Measurements from ENCODE around the gene ATL2. TPM values are rescaled to one million over a fixed set of nuclear protein-coding genes. Genes with fewer than 3 reads are reported as not detected.
A peak's percentile ranks its signal among the peaks of the same experiment; 100 is the strongest.

ATL2 gene
- total and polyA plus RNA-seq, 2 of the 8 experiments (the other 6 are each of a cell fraction or from before 2014, with no cell fraction given), result 38.8 to 84.6 TPM

- Histone ChIP-seq H3K9ac (replicated peaks in 1 of 4; ENCODE audit: extremely low read depth in 1 of 4, low read depth in 3 of 4, low read length in 3 of 4) (no peak overlapping the region), H3K4me3 (ENCODE audit: extremely low read depth in 1 of 4, insufficient read depth in 2 of 4, low read depth in 3 of 4, low read length in 4 of 4) (peak overlapping the region in 1 of 4 experiments; percentile 18; a peak in 1 of 8 replicates), H2AFZ (ENCODE audit: low read length) (no peak overlapping the region)
- no peak for TF ChIP-seq TCF12 (IDR thresholded peaks at IDR 0.05; ENCODE audit: low read depth, low read length)
- peak; percentile 88 for TF ChIP-seq NANOG (IDR thresholded peaks at IDR 0.05; ENCODE audit: insufficient read depth, low read depth, low read length, poor library complexity, severe bottlenecking)
- no peak for TF ChIP-seq GTF2F1 (IDR thresholded peaks at IDR 0.05; ENCODE audit: borderline replicate concordance, low read depth, low read length)
- peak; percentile 54 for TF ChIP-seq BACH1 (IDR thresholded peaks at IDR 0.05; ENCODE audit: low read length)
- peak in 1 of 2 experiments; percentile 29 for TF ChIP-seq BCL11A (IDR thresholded peaks at IDR 0.05; ENCODE audit: low read depth in 2 of 2, low read length in 2 of 2)
- TF ChIP-seq CTCF (IDR thresholded peaks at IDR 0.05; ENCODE audit: control extremely low read depth in 1 of 3, insufficient read depth in 1 of 3, low read depth in 1 of 3, low read length in 3 of 3), result no peak
- no peak for TF ChIP-seq SP4 (IDR thresholded peaks at IDR 0.05; ENCODE audit: low read length)
- no peak for TF ChIP-seq RXRA (IDR thresholded peaks at IDR 0.05; ENCODE audit: insufficient read depth, low read depth, low read length)
These were observed 99.6 kb downstream of the ATL2 start for GRCh38 chr2:38277245-38278116.

More at GRCh38 chr2:38277245-38278116, 99.6 kb downstream of the ATL2 start:
- Histone ChIP-seq H3K79me1 (ENCODE audit: low read depth, low read length) (no peaks in the 10 kb centered on the region), H3K23ac (ENCODE audit: insufficient read length) (no peak overlapping the region), H3K4me2 (ENCODE audit: insufficient read depth in 1 of 2, low read depth in 2 of 2, low read length in 2 of 2) (peak overlapping the region; percentile 59 to 67), H4K20me1 (replicated peaks in 1 of 2; ENCODE audit: control insufficient read depth in 1 of 2, insufficient read depth in 2 of 2, low read length in 2 of 2) (no peaks in the 10 kb centered on the region), H3K18ac (ENCODE audit: extremely low read depth, low read length) (peak overlapping the region; percentile 39; the same call in 1 of the 2 replicates), H3K14ac (ENCODE audit: insufficient read length) (no peak overlapping the region), H3K23me2 (ENCODE audit: low read depth, low read length) (no peaks in the 10 kb centered on the region; the same call in 1 of the 2 replicates), H3K79me2 (ENCODE audit: control insufficient read depth in 1 of 2, insufficient read depth in 2 of 2, low read length in 2 of 2) (no peaks in the 10 kb centered on the region), H2BK12ac (ENCODE audit: low read depth, low read length) (peak overlapping the region; percentile 82), H3K56ac (replicated peaks; ENCODE audit: insufficient read length, low read depth, low read length) (no peak overlapping the region), H3K27ac (ENCODE audit: low read depth, low read length) (no peak overlapping the region), H3K9me3 (ENCODE audit: insufficient read depth in 2 of 2, low read depth in 1 of 2, low read length in 1 of 2) (0 out of 4 replicates have a peak, but pooled peaks cover 0 to 3% of the 10 kb centered on the region in 2 experiments), H2BK5ac (ENCODE audit: low read depth, low read length) (peak overlapping the region; percentile 47; the same call in 1 of the 2 replicates), H3K36me3 (ENCODE audit: control insufficient read depth in 2 of 4, insufficient read depth in 4 of 4, low read length in 3 of 4) (no peaks in the 10 kb centered on the region), H2AK5ac (ENCODE audit: low read depth, low read length) (no peak overlapping the region), H3K27me3 (replicated peaks in 1 of 4; ENCODE audit: control insufficient read depth in 3 of 4, extremely low read depth in 1 of 4, insufficient read depth in 3 of 4, low read length in 3 of 4) (no peaks in the 10 kb centered on the region), H3K4ac (replicated peaks; ENCODE audit: insufficient read length, low read depth, low read length) (no peak overlapping the region), H4K91ac (replicated peaks; ENCODE audit: insufficient read length, low read length) (peak overlapping the region; percentile 80), H2BK120ac (replicated peaks; ENCODE audit: low read depth, low read length) (peak overlapping the region; percentile 94), H2BK20ac (ENCODE audit: low read length) (no peak overlapping the region; the same call in 1 of the 2 replicates), H4K5ac (ENCODE audit: insufficient read length, low read depth, low read length) (peak overlapping the region; percentile 36), H2BK15ac (ENCODE audit: low read length) (no peak overlapping the region), H4K8ac (ENCODE audit: extremely low read depth, insufficient read depth, low read length) (no peak overlapping the region), H3K4me1 (replicated peaks in 1 of 4; ENCODE audit: control insufficient read depth in 3 of 4, insufficient read depth in 4 of 4, low read length in 3 of 4) (peaks cover 2 to 20% (median 14%) of the 10 kb centered on the region in 4 experiments; a peak in 5 of 7 replicates)
- WGBS, 2 experiments (ENCODE audit: extremely low coverage in 1 of 2, insufficient coverage in 1 of 2, insufficient read length in 1 of 2, insufficient replicate concordance in 2 of 2, low coverage in 1 of 2, low lambda C conversion rate in 2 of 2, missing lambda C conversion rate in 1 of 2), result 42% methylated on average over 6 of the region's 6 CpGs; no CpG with 5 or more reads in 1 of the 2 experiments
- DNase-seq (ENCODE audit: low read depth in 1 of 2, low spot score in 2 of 2), result peak; percentile 31 to 62
- POLR2A ChIA-PET (ENCODE audit: partially characterized antibody), result interaction anchor here (0.9 to 1.0 kb wide), 2 partner anchors 235 to 247 kb away, joined by 3 read pairs; no protein-coding TSS in a partner anchor
- CTCF ChIA-PET (ENCODE audit: partially characterized antibody), result interaction anchor here (0.7 to 5.2 kb wide), 8 partner anchors 16 to 881 kb away, joined by 3 to 42 read pairs (median 4); partner anchors contain the start of gene CYP1B1
- FAIRE-seq, result peak; percentile 68

Measured in H1 (cell line).